Adrenal gland (tissue), 12 donors: ENCODE results near the gene OCLN. TPM values are rescaled to one million over a fixed set of nuclear protein-coding genes. Genes with fewer than 3 reads are reported as not detected.

Experiments used
- DNase-seq, 7 donors: peaks; one replicate each; pipeline ENCODE4 v3.0.0-alpha.2; 2019 to 2020
- H3K27ac ChIP-seq, 5 donors: fragments of 200-600 bp; sonication (generic) in 4 of 5; 1 replicate in 3 of 5; 2 replicates in 2 of 5; pipeline versions ENCODE4 v1.5.1 to v1.8.0; 2016 to 2020; ENCODE audit warnings: mild to moderate bottlenecking in 1 of 5
- H3K27me3 ChIP-seq: fragments of 200-600 bp; 2 replicates; pipeline ENCODE4 v1.8.0; 2021
- H3K36me3 ChIP-seq, 2 donors: fragments of 200-600 bp; replicated peaks in 1 of 2; 1 replicate in 1 of 2; 2 replicates in 1 of 2; pipeline versions ENCODE4 v1.5.1 to v1.8.0; 2018 to 2022
- H3K4me1 ChIP-seq, 2 donors: fragments of 200-600 bp; replicated peaks in 1 of 2; 1 replicate in 1 of 2; 2 replicates in 1 of 2; pipeline versions ENCODE4 v1.5.1 to v1.8.0; 2018 to 2021
- H3K4me3 ChIP-seq, 4 donors: fragments of 200-600 bp; sonication (generic) in 3 of 4; one replicate each; pipeline ENCODE4 v1.5.1; 2016 to 2018
- H3K9me3 ChIP-seq, 3 donors: fragments of 200-600 bp; sonication (generic) in 1 of 3; replicated peaks in 1 of 3; 1 replicate in 2 of 3; 2 replicates in 1 of 3; pipeline versions ENCODE4 v1.5.1 to v1.8.0; 2016 to 2021
- POLR2A ChIP-seq, 2 donors: fragments of 450-650 bp; IDR thresholded peaks; one replicate each; pipeline ENCODE4 v1.6.1; 2017; ENCODE audit warnings: antibody characterized with exemption in 2 of 2, mild to moderate bottlenecking in 2 of 2, moderate library complexity in 1 of 2
- WGBS, 4 donors: extraction: QIAGEN DNeasy Blood & Tissue Kit in 2 of 4; methylation state at CpG; one replicate each; pipeline versions ENCODE4 v1.1.5 to v1.1.7; 2013 to 2017; 5-methylcytosine and 5-hydroxymethylcytosine counted together
- intact Hi-C, 2 donors: fragments of 100-400 bp; cut with DNase I; formaldehyde crosslinking; loops; one replicate each; pipeline versions ENCODE4 v1.14.1 to v1.15.0; 2022 to 2023
- polyA plus RNA-seq, 3 donors: library from polyadenylated mRNA; stranded (reverse); fragments of 200-250 nt in 2 of 3; fragments of 350-450 nt in 1 of 3; fragmentation: Illumina TruSeq in 1 of 3; extraction: RNeasy Lipid Tissue Mini Kit (QIAGEN cat#74804) in 1 of 3; gene quantifications; one replicate each; pipeline ENCODE4 v1.2.3, GENCODE V29; 2013 to 2014
- total RNA-seq, 9 donors: library from RNA; depleted of rRNA in 4 of 9; stranded (reverse); fragments of >200 nt in 4 of 9; fragments of 120-200 nt in 1 of 9; fragmentation: NEBNext Ultra II Directional in 1 of 9; extraction: Animal tissue kit (Norgen Biotek cat#: 25700) in 1 of 9; gene quantifications; one replicate each; pipeline versions ENCODE4 v1.1.0 to v1.2.4, GENCODE V29; 2013 to 2023
- TF ChIP-seq, protein P1 (sequence below), 6 experiments: fragments of 450-650 bp in 4 of 6; fragments of 200-600 bp in 2 of 6; sonication (generic) in 1 of 6; IDR thresholded peaks; 1 replicate in 5 of 6; 2 replicates in 1 of 6; pipeline versions ENCODE4 v1.5.1 to v1.8.0; 2016 to 2021; ENCODE audit warnings: antibody characterized with exemption in 6 of 6, mild to moderate bottlenecking in 2 of 6, moderate library complexity in 1 of 6
- donor health status: healthy with polysubstance abuse.
- donor health status: Bipolar disorder and iron deficiency.
- donor health status: DM: yes; HTN: yes; CAD: no.
- donor health status: DM: no; HTN: no; CAD: no.
- donor health status: DM: no; HTN: no; CAD: no.
- donor health status: DM: yes; HTN: yes; CAD: no.

Gene OCLN
- total and polyA plus RNA-seq, 12 donors: 0.16 to 8.8 (median 1.0) TPM

DNA sequence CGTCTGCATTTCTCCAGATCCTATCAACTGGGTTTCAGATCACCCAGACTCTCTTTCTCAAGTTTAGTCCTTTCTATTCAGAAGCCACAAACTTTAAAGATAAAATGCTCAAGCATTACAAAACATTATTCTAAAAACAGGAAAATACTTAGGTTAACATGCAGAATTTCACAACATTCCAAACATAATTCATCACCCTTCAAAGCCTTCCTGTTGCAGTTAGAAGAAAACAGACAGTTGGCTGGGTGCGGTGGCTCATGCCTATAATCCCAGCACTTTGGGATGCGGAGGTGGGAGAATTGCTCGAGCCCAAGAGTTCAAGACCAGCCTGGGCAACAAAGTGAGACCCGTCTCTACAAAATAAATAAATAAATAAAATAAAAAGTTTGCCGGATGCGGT lies 7.7 kb upstream of the OCLN start:
- Histone ChIP-seq H3K4me3 (no peak overlapping the region), H3K27me3 (no peaks in the 10 kb centered on the region), H3K36me3 (no peaks in the 10 kb centered on the region), H3K4me1 (no peaks in the 10 kb centered on the region), H3K9me3 (no peaks in the 10 kb centered on the region), H3K27ac (no peak overlapping the region)
- no peak for TF ChIP-seq POLR2A (IDR thresholded peaks at IDR 0.05)
- TF ChIP-seq, protein P1, sequence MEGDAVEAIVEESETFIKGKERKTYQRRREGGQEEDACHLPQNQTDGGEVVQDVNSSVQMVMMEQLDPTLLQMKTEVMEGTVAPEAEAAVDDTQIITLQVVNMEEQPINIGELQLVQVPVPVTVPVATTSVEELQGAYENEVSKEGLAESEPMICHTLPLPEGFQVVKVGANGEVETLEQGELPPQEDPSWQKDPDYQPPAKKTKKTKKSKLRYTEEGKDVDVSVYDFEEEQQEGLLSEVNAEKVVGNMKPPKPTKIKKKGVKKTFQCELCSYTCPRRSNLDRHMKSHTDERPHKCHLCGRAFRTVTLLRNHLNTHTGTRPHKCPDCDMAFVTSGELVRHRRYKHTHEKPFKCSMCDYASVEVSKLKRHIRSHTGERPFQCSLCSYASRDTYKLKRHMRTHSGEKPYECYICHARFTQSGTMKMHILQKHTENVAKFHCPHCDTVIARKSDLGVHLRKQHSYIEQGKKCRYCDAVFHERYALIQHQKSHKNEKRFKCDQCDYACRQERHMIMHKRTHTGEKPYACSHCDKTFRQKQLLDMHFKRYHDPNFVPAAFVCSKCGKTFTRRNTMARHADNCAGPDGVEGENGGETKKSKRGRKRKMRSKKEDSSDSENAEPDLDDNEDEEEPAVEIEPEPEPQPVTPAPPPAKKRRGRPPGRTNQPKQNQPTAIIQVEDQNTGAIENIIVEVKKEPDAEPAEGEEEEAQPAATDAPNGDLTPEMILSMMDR (IDR thresholded peaks at IDR 0.05): no peak
- no peak for DNase-seq
- intact Hi-C loops: no loop called here
- 67 to 69% (median 68%) methylated on average over 7 of the region's 7 CpGs for WGBS, 4 donors

DNA sequence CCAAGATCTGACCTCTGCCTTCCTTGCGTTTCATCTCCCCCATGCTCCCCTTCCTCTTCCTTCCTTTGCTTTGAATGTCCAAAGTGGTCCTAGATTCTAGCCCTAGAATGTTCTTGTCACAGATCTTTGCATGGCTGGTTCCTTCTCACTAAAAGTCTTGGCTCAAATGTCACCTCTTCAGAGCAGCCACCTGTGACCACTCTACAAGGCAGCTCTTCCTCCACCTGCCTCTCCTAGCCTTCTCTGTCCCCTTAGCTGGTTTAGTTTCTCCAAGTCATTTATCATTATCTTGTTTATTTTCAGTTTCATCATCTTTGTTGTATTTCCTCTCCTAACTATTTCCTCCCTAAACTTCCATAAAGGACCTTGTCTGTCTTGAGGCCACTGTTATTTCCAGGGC lies 7.1 kb upstream of the OCLN start:
- intact Hi-C loops: no loop called here
- Histone ChIP-seq H3K27ac (no peak overlapping the region), H3K9me3 (no peaks in the 10 kb centered on the region), H3K4me1 (no peaks in the 10 kb centered on the region), H3K36me3 (no peaks in the 10 kb centered on the region), H3K27me3 (no peaks in the 10 kb centered on the region), H3K4me3 (no peak overlapping the region)
- 38 to 89% (median 75%) methylated on average over 1 of the region's 1 CpG for WGBS, 4 donors
- no peak for TF ChIP-seq POLR2A (IDR thresholded peaks at IDR 0.05)
- TF ChIP-seq, protein P1 (IDR thresholded peaks at IDR 0.05): no peak
- no peak for DNase-seq

DNA sequence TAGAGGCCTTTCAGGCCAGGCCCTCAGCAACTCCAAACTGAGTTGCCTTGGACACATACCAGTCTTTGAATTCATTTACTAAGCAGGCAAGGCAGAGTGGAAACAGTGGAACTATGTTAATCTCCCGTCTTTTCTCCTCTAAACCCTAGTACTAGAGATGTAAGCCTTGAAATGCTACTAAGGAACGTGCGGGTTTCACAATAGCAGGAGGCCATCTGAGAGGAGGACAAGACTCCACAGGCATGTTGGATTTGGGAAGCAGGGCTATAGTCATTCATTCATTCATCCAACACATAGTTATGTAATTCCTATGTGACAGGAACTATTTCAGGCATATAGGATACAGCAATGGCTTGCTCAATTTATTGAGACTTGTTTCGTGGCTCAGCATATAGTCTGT lies 3.3 kb upstream of the OCLN start:
- Histone ChIP-seq H3K27ac (no peak overlapping the region), H3K9me3 (no peaks in the 10 kb centered on the region), H3K4me3 (no peak overlapping the region), H3K27me3 (peaks cover 24% of the 10 kb centered on the region), H3K36me3 (no peaks in the 10 kb centered on the region), H3K4me1 (peaks cover 13 to 20% of the 10 kb centered on the region in 2 donors)
- WGBS, 4 donors: 64 to 87% (median 73%) methylated on average over 4 of the region's 4 CpGs
- TF ChIP-seq, protein P1 (IDR thresholded peaks at IDR 0.05): no peak
- TF ChIP-seq POLR2A (IDR thresholded peaks at IDR 0.05): no peak
- intact Hi-C loops: no loop called here
- no peak for DNase-seq

DNA sequence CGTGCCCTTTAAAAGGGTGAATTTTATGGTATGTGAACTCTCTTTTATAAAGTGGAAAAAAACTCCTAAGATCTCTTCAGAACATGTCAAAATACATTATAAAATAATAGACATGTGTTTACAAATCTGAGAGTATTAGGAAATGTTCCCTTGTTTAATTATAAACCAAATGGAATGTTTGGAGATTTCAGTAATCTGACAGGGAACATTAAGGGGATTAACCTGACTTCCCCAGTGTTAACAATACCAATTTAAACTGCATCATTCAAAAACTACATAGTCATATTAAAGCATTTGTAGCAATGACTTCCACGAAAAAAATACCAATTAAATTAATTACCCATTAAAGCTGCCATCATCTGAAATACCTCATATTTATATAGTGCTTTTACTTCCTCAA lies 1.6 kb upstream of the OCLN start:
- H3K9me3 ChIP-seq: no peaks in the 10 kb centered on the region
- H3K36me3 ChIP-seq: no peaks in the 10 kb centered on the region
- 66 to 83% (median 74%) methylated on average over 2 of the region's 2 CpGs for WGBS, 4 donors
- intact Hi-C loops: no loop called here
- H3K4me1 ChIP-seq: peaks cover 13 to 20% of the 10 kb centered on the region in 2 donors
- H3K27me3 ChIP-seq: peaks cover 36% of the 10 kb centered on the region
- no peak overlapping the region for H3K4me3 ChIP-seq
- no peak overlapping the region for H3K27ac ChIP-seq
- no peak for DNase-seq
- no peak for TF ChIP-seq POLR2A (IDR thresholded peaks at IDR 0.05)
- TF ChIP-seq, protein P1 (IDR thresholded peaks at IDR 0.05): no peak
